Esophagus squamous epithelium (tissue), 4 donors: ENCODE results near the gene CST8.

Experiments used
- CTCF ChIP-seq, 6 experiments: fragments of 450-650 bp in 4 of 6; fragments of 200-600 bp in 2 of 6; sonication (generic) in 2 of 6; IDR thresholded peaks; one replicate each; pipeline ENCODE4 v1.5.1; 2016 to 2019; ENCODE audit warnings: antibody characterized with exemption in 6 of 6, mild to moderate bottlenecking in 4 of 6, moderate library complexity in 4 of 6
- POLR2A ChIP-seq, 4 donors: fragments of 450-650 bp; IDR thresholded peaks; one replicate each; pipeline ENCODE4 v1.6.1; 2017; ENCODE audit warnings: antibody characterized with exemption in 4 of 4, mild to moderate bottlenecking in 4 of 4, moderate library complexity in 3 of 4

GRCh38 chr20:23456873-23457272 lies 34.0 kb upstream of the CST8 start:
- TF ChIP-seq POLR2A (IDR thresholded peaks at IDR 0.05) (no peak), CTCF (IDR thresholded peaks at IDR 0.05) (no peak)
